LNCAP (cell line): ENCODE data around the gene EIF3D.

Source experiments
- TF ChIP-seq, protein P1 (sequence below): fragments of 450-650 bp; IDR thresholded peaks from 2 replicates; pipeline ENCODE4 v1.5.1; 2017; ENCODE audit warnings: mild to moderate bottlenecking

EIF3D gene

GRCh38 chr22:36467042-36467810, 61.7 kb downstream of the EIF3D start:
- TF ChIP-seq, protein P1, sequence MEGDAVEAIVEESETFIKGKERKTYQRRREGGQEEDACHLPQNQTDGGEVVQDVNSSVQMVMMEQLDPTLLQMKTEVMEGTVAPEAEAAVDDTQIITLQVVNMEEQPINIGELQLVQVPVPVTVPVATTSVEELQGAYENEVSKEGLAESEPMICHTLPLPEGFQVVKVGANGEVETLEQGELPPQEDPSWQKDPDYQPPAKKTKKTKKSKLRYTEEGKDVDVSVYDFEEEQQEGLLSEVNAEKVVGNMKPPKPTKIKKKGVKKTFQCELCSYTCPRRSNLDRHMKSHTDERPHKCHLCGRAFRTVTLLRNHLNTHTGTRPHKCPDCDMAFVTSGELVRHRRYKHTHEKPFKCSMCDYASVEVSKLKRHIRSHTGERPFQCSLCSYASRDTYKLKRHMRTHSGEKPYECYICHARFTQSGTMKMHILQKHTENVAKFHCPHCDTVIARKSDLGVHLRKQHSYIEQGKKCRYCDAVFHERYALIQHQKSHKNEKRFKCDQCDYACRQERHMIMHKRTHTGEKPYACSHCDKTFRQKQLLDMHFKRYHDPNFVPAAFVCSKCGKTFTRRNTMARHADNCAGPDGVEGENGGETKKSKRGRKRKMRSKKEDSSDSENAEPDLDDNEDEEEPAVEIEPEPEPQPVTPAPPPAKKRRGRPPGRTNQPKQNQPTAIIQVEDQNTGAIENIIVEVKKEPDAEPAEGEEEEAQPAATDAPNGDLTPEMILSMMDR, result no peak

- TF ChIP-seq, protein P1, result no peak
Measured at GRCh38 chr22:36466258-36466657, 62.7 kb downstream of the EIF3D start.

DNA sequence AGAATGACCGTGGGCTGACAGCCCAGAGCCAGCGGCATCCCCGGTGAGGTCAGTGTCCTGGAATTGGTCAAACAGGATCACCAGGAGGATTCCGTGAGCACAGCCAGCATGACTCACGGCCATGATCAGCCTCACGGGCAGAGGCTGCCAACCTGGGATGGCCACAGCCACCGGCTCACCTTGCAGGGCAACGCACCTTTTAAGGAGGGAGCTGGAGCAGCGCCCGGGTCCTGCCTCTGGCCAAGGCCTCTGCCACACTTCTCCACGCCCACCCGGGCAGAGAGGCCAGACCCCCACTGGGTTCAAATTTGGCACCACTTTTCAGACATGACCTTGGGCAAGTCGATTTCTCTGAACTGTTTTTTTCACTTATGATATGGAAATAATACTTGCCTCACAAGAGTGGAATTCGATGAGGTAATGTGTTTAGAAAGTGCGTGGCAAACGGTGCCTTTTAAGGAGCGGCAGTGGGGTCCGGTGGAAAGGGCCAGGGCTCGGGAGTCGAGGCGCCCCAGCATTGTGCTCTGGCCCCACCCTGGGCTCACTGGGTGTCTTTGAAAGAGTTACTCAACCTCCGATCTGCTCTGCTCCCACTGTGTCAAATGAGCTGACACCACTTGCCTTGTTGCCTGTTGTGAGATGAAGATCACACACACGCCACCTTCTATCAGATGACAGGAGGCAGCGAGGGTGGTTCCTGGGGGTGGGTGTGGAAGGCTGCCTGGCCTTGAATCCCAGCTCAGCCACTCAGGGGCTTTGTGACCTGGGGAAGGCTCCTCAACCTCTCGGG, 63.5 kb downstream of the EIF3D start:
- TF ChIP-seq, protein P1, result no peak

DNA sequence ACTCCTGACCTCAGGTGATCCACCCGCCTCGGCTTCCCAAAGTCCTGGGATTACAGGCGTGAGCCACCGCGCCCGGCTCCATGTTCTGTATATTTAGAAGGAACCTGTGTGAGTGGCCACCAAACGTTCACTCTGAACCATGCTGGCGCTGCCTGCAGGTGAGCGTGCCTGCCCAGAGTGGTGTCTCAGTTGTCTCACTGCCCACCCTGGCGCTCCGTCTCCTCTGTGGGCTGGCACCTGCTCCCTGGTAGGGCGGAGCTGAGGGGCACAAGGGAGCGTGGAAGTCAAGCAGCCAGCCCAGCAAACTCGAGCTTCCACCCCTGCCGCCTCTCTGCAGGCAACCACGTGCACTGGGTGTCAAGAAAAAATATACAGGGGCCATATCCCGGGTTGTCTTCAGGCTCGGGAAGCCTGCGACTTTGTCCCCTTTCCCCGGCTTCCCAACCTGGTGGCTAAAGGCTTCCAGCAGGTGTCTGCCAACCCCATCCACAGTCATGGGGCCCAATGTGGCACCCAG, 64.2 kb downstream of the EIF3D start:
- TF ChIP-seq, protein P1, result no peak

DNA sequence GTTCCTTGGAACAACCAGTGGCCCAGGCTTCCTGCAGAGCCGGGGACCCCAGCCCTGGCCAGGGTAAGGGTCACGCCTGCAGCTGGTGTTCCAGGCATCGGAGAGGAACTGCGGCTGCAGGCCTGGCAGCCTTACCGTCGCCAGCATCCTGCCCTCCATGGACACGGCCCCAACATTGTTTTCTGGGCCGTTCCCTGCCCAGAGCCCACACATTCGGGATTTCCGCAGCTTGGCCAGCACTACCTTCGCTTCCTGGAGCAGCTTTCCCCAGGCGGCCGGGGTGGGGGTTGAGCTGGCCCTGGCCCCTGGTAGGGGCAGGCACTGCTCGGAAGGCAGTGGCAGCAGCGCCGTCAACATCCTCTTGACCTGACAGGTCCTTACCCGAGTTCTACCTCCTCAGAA, 65.2 kb downstream of the EIF3D start:
- TF ChIP-seq, protein P1, result no peak

GRCh38 chr22:36461665-36462649, 67.0 kb downstream of the EIF3D start:
- TF ChIP-seq, protein P1, result no peak
